B cell (primary cell): ENCODE results near the gene CALHM4. TPM values are rescaled to one million over a fixed set of nuclear protein-coding genes. Genes with fewer than 3 reads are reported as not detected.

Experiments
- ATAC-seq: fragments of 200-7000 bp; cut with Tn5 transposase; one replicate; pipeline ENCODE4 v1.10.0; 2021; ENCODE audit warnings: low read depth, mild to moderate bottlenecking, moderate number of reproducible peaks, moderate library complexity
- CTCF ChIA-PET: fragments of 350-600 bp; sonication (Branson Sonifier 250); formaldehyde crosslinking; loops from one replicate; lab custom pipeline; 2021; ENCODE audit warnings: antibody characterized with exemption, inconsistent platforms; lab: Charles Lee
- POLR2A ChIA-PET: fragments of 350-600 bp; sonication (Branson Sonifier 250); formaldehyde crosslinking; loops from one replicate; lab custom pipeline; 2021; ENCODE audit warnings: antibody characterized with exemption; lab: Charles Lee
- DNase-seq: peaks from one replicate; pipeline ENCODE4 v3.0.0; 2013
- H2AFZ ChIP-seq: 2 replicates; pipeline ENCODE4 v1.6.1; 2012; ENCODE audit warnings: mild to moderate bottlenecking, low read depth, low read length; ENCODE audit not compliant: insufficient read depth, poor library complexity, severe bottlenecking
- H3K27ac ChIP-seq, 2 donors: 1 replicate in 1 of 2; 2 replicates in 1 of 2; pipeline ENCODE4 v1.5.1; 2012 to 2013; ENCODE audit warnings: low read length in 2 of 2, mild to moderate bottlenecking in 2 of 2, moderate library complexity in 1 of 2
- H3K27me3 ChIP-seq, 4 experiments: fragments of 200-600 bp in 1 of 4; sonication (generic) in 1 of 4; replicated peaks in 1 of 4; 1 replicate in 2 of 4; 2 replicates in 2 of 4; pipeline versions ENCODE4 v1.6.1 to v1.7.0; 2013 to 2016; ENCODE audit warnings: low read length in 3 of 4, mild to moderate bottlenecking in 2 of 4, mixed read lengths in 1 of 4, moderate library complexity in 1 of 4; ENCODE audit not compliant: insufficient read depth in 4 of 4, control insufficient read depth in 3 of 4; ENCODE audit errors: control extremely low read depth in 1 of 4
- H3K36me3 ChIP-seq, 2 experiments: replicated peaks in 1 of 2; 1 replicate in 1 of 2; 2 replicates in 1 of 2; pipeline versions ENCODE4 v1.6.1 to v1.7.1; 2013; ENCODE audit warnings: low read length in 1 of 2; ENCODE audit not compliant: insufficient read depth in 2 of 2, control insufficient read depth in 1 of 2; ENCODE audit errors: control extremely low read depth in 1 of 2, extremely low read depth in 1 of 2
- H3K4me1 ChIP-seq, 2 donors: fragments of 200-600 bp in 1 of 2; sonication (generic) in 1 of 2; 1 replicate in 1 of 2; 2 replicates in 1 of 2; pipeline versions ENCODE4 v1.5.1 to v1.6.1; 2013 to 2017; ENCODE audit warnings: low read length in 2 of 2; ENCODE audit not compliant: control insufficient read depth in 2 of 2, insufficient read depth in 2 of 2
- H3K4me2 ChIP-seq: replicated peaks from 2 replicates; pipeline ENCODE3; 2012; ENCODE audit warnings: mild to moderate bottlenecking, low read depth, low read length; ENCODE audit not compliant: poor library complexity, severe bottlenecking
- H3K4me3 ChIP-seq, 5 experiments: fragments of 200-600 bp in 1 of 5; sonication (generic) in 1 of 5; 1 replicate in 3 of 5; 2 replicates in 2 of 5; pipeline versions ENCODE4 v1.5.1 to v1.7.0; 2011 to 2016; ENCODE audit warnings: low read length in 4 of 5, mild to moderate bottlenecking in 4 of 5, low read depth in 2 of 5, control low read depth in 1 of 5, moderate library complexity in 1 of 5; ENCODE audit not compliant: insufficient read depth in 1 of 5; ENCODE audit errors: control extremely low read depth in 1 of 5, extremely low read depth in 1 of 5
- H3K79me2 ChIP-seq: fragments of 200-600 bp; sonication (generic); one replicate; pipeline ENCODE4 v1.6.0; 2016; ENCODE audit warnings: low read length; ENCODE audit not compliant: control insufficient read depth, insufficient read depth
- H3K9ac ChIP-seq: fragments of 200-600 bp; sonication (generic); 2 replicates; pipeline ENCODE4 v1.6.1; 2017; ENCODE audit warnings: mild to moderate bottlenecking, low read length, moderate library complexity
- H3K9me3 ChIP-seq, 3 donors: one replicate each; pipeline versions ENCODE4 v1.6.1 to v1.7.1; 2013; ENCODE audit warnings: low read length in 2 of 3; ENCODE audit not compliant: control insufficient read depth in 2 of 3, insufficient read depth in 1 of 3; ENCODE audit errors: control extremely low read depth in 1 of 3
- H4K20me1 ChIP-seq: 2 replicates; pipeline ENCODE4 v1.6.0; 2012; ENCODE audit warnings: mild to moderate bottlenecking, low read length; ENCODE audit not compliant: insufficient read depth, control insufficient read depth, poor library complexity, severe bottlenecking
- H3K27ac Mint-ChIP-seq: one replicate; pipeline ENCODE4 v1.8.0; 2021; ENCODE audit warnings: mixed read lengths
- H3K27me3 Mint-ChIP-seq: one replicate; pipeline ENCODE4 v1.8.0; 2021; ENCODE audit warnings: mixed read lengths
- H3K4me1 Mint-ChIP-seq: one replicate; pipeline ENCODE4 v1.8.0; 2021; ENCODE audit warnings: mixed read lengths
- H3K4me3 Mint-ChIP-seq: one replicate; pipeline ENCODE4 v1.8.0; 2021; ENCODE audit warnings: mixed read lengths
- H3K9me3 Mint-ChIP-seq: one replicate; pipeline ENCODE4 v1.8.0; 2022; ENCODE audit warnings: mixed read lengths; ENCODE audit not compliant: insufficient read depth
- CTCF ChIP-seq: fragments of 200-600 bp; IDR thresholded peaks from one replicate; pipeline ENCODE4 v1.8.0; 2022; ENCODE audit warnings: antibody characterized with exemption, mild to moderate bottlenecking
- EZH2 ChIP-seq: IDR thresholded peaks from 2 replicates; pipeline ENCODE4 v1.6.1; 2012; ENCODE audit warnings: borderline replicate concordance, low read depth, mild to moderate bottlenecking, moderate library complexity, low read length; ENCODE audit not compliant: insufficient read depth, poor library complexity, severe bottlenecking
- WGBS: methylation state at CpG from one replicate; pipeline ENCODE4 v1.1.5; 2013; ENCODE audit warnings: missing lambda C conversion rate; ENCODE audit not compliant: insufficient coverage; 5-methylcytosine and 5-hydroxymethylcytosine counted together
- intact Hi-C: fragments of 100-400 bp; cut with micrococcal nuclease; formaldehyde crosslinking; loops from one replicate; pipeline ENCODE4 v1.10.0; 2022
- polyA plus RNA-seq: library from polyadenylated mRNA; depleted of rRNA; stranded (reverse); fragments of >200 nt; gene quantifications from 2 replicates; pipeline ENCODE4 v1.2.3, GENCODE V29; 2012
- total RNA-seq, 2 donors: library from RNA; stranded (reverse); fragments of 120-200 nt in 1 of 2; gene quantifications; 1 replicate in 1 of 2; 2 replicates in 1 of 2; pipeline versions ENCODE4 v1.2.3 to v1.2.4, GENCODE V29; 2013 to 2022

CALHM4 gene
- total and polyA plus RNA-seq, 2 donors (not counting 1 experiment from before 2014, with no cell fraction given): not detected

- intact Hi-C loops: loop anchor here (5.0 to 10.0 kb wide), 2 partner anchors 67 to 315 kb away; partner anchors contain the start of gene CALHM6
- TF ChIP-seq CTCF: no peak
- TF ChIP-seq EZH2: no peak
- ATAC-seq: no peak
These were observed 23.9 kb upstream of the CALHM4 start for GRCh38 chr6:116529466-116530290.

GRCh38 chr6:116530436-116530835, 23.1 kb upstream of the CALHM4 start:
- H3K4me1 ChIP-seq: peaks cover 0 to 5% of the 10 kb centered on the region in 2 donors
- TF ChIP-seq EZH2 (no peak), CTCF (no peak)
- no peak overlapping the region for H2AFZ ChIP-seq
- no peaks in the 10 kb centered on the region for H3K9me3 ChIP-seq
- CTCF ChIA-PET: interaction anchor here (0.6 to 1.6 kb wide), 5 partner anchors 16 to 262 kb away, joined by 3 to 17 read pairs (median 5); no protein-coding TSS in a partner anchor
- H3K4me2 ChIP-seq: no peak overlapping the region
- no peaks in the 10 kb centered on the region for H3K79me2 ChIP-seq
- ATAC-seq: no peak
- H3K27ac ChIP-seq: no peak overlapping the region
- Mint-ChIP-seq H3K27ac (no peak overlapping the region), H3K4me3 (no peak overlapping the region), H3K4me1 (peaks cover 13% of the 10 kb centered on the region), H3K9me3 (no peaks in the 10 kb centered on the region), H3K27me3 (peaks cover 3% of the 10 kb centered on the region)
- no peaks in the 10 kb centered on the region for H4K20me1 ChIP-seq
- intact Hi-C loops: loop anchor here (5.0 to 10.0 kb wide), 2 partner anchors 68 to 314 kb away; partner anchors contain the start of gene CALHM6
- H3K9ac ChIP-seq: no peak overlapping the region
- no CpG with 5 or more reads among the region's 2 CpGs for WGBS
- no peak overlapping the region for H3K4me3 ChIP-seq
- no peak for DNase-seq
- peaks cover 0 to 3% (median 0%) of the 10 kb centered on the region in 4 experiments for H3K27me3 ChIP-seq
- POLR2A ChIA-PET: no interaction called here
- H3K36me3 ChIP-seq: no peaks in the 10 kb centered on the region

More at GRCh38 chr6:116529466-116530290, 23.9 kb upstream of the CALHM4 start:
- Mint-ChIP-seq H3K27me3 (peaks cover 3% of the 10 kb centered on the region), H3K27ac (no peak overlapping the region), H3K4me3 (no peak overlapping the region), H3K9me3 (no peaks in the 10 kb centered on the region), H3K4me1 (peaks cover 13% of the 10 kb centered on the region)
- H3K36me3 ChIP-seq: no peaks in the 10 kb centered on the region
- no peaks in the 10 kb centered on the region for H4K20me1 ChIP-seq
- no peak overlapping the region for H3K4me3 ChIP-seq
- peaks cover 0 to 3% (median 0%) of the 10 kb centered on the region in 4 experiments for H3K27me3 ChIP-seq
- no peak for DNase-seq
- CTCF ChIA-PET: interaction anchor here (0.6 to 1.8 kb wide), 8 partner anchors 15 to 261 kb away, joined by 3 to 17 read pairs (median 4); no protein-coding TSS in a partner anchor
- H2AFZ ChIP-seq: no peak overlapping the region
- POLR2A ChIA-PET: no interaction called here
- H3K4me2 ChIP-seq: no peak overlapping the region
- no peaks in the 10 kb centered on the region for H3K79me2 ChIP-seq
- H3K9ac ChIP-seq: no peak overlapping the region
- H3K9me3 ChIP-seq: no peaks in the 10 kb centered on the region
- H3K27ac ChIP-seq: no peak overlapping the region
- peaks cover 0 to 5% of the 10 kb centered on the region in 2 donors for H3K4me1 ChIP-seq
- WGBS: 80% methylated on average over 1 of the region's 3 CpGs
